ENCODE measurements around the gene RUVBL1.

The RUVBL1 gene

GRCh38 chr3:128145279-128145678 is 21.7 kb upstream of the RUVBL1 start:
- Histone ChIP-seq H3K9ac (peak overlapping the region in 2 of 11 experiments; percentile 4 to 23; a peak in 1 of 22 replicates), H3K4me3 (peak overlapping the region in 2 of 10 experiments; percentile 19 to 23; a peak in 3 of 20 replicates), H3K27ac (peak overlapping the region in 5 of 11 experiments; percentile 36 to 68 (median 44); a peak in 10 of 22 replicates), H3K4me1 (peaks cover 0 to 30% (median 11%) of the 10 kb centered on the region in 10 experiments; a peak in 11 of 20 replicates), H3K9me3 (replicated peaks in 1 of 11) (no peaks in the 10 kb centered on the region), H3K27me3 (no peaks in the 10 kb centered on the region), H3K4me2 (peak overlapping the region in 5 of 11 experiments; percentile 60 to 91 (median 74); a peak in 10 of 22 replicates), H3K36me3 (no peaks in the 10 kb centered on the region), H4K20me1 (no peaks in the 10 kb centered on the region)
- TF ChIP-seq Cebpa-rat (IDR thresholded peaks at IDR 0.05), result no peak

GRCh38 chr3:128144512-128145187 is 21.0 kb upstream of the RUVBL1 start:
- Histone ChIP-seq H3K4me3 (no peak overlapping the region; a peak in 1 of 20 replicates), H3K27ac (peak overlapping the region in 6 of 11 experiments; percentile 36 to 68 (median 48); a peak in 10 of 22 replicates), H4K20me1 (no peaks in the 10 kb centered on the region), H3K4me2 (peak overlapping the region in 5 of 11 experiments; percentile 60 to 91 (median 74); a peak in 10 of 22 replicates), H3K9ac (peak overlapping the region in 3 of 11 experiments; percentile 4 to 58 (median 24); a peak in 4 of 22 replicates), H3K4me1 (peaks cover 0 to 25% (median 11%) of the 10 kb centered on the region in 10 experiments; a peak in 11 of 20 replicates), H3K9me3 (replicated peaks in 1 of 11) (no peaks in the 10 kb centered on the region), H3K36me3 (no peaks in the 10 kb centered on the region), H3K27me3 (no peaks in the 10 kb centered on the region)
- TF ChIP-seq Cebpa-rat (IDR thresholded peaks at IDR 0.05), result no peak

GRCh38 chr3:128143496-128143895 is 19.9 kb upstream of the RUVBL1 start:
- Histone ChIP-seq H3K4me3 (no peak overlapping the region), H3K9ac (no peak overlapping the region), H3K27ac (no peak overlapping the region), H3K36me3 (no peaks in the 10 kb centered on the region), H3K4me1 (peaks cover 0 to 22% (median 11%) of the 10 kb centered on the region in 10 experiments; a peak in 11 of 20 replicates), H3K4me2 (no peak overlapping the region), H4K20me1 (no peaks in the 10 kb centered on the region), H3K9me3 (replicated peaks in 1 of 11) (0 out of 22 replicates have a peak, but pooled peaks cover 0 to 3% (median 0%) of the 10 kb centered on the region in 11 experiments), H3K27me3 (no peaks in the 10 kb centered on the region)
- no peak for TF ChIP-seq Cebpa-rat (IDR thresholded peaks at IDR 0.05)

- Histone ChIP-seq H3K4me3 (no peak overlapping the region), H3K4me2 (no peak overlapping the region), H3K27ac (no peak overlapping the region), H3K9me3 (replicated peaks in 1 of 11) (no peaks in the 10 kb centered on the region), H3K9ac (no peak overlapping the region), H3K36me3 (no peaks in the 10 kb centered on the region), H4K20me1 (no peaks in the 10 kb centered on the region), H3K27me3 (no peaks in the 10 kb centered on the region), H3K4me1 (peaks cover 4 to 12% (median 9%) of the 10 kb centered on the region in 10 experiments; a peak in 17 of 20 replicates)
- TF ChIP-seq Cebpa-rat (IDR thresholded peaks at IDR 0.05), result no peak
Measured at GRCh38 chr3:128133273-128133883, 9.8 kb upstream of the RUVBL1 start.

GRCh38 chr3:128131897-128132646 is 8.5 kb upstream of the RUVBL1 start:
- Histone ChIP-seq H3K27ac (no peak overlapping the region), H3K4me1 (peaks cover 4 to 16% (median 9%) of the 10 kb centered on the region in 10 experiments; a peak in 17 of 20 replicates), H3K27me3 (no peaks in the 10 kb centered on the region), H4K20me1 (no peaks in the 10 kb centered on the region), H3K4me2 (no peak overlapping the region), H3K9me3 (replicated peaks in 1 of 11) (no peaks in the 10 kb centered on the region), H3K36me3 (no peaks in the 10 kb centered on the region), H3K9ac (no peak overlapping the region), H3K4me3 (no peak overlapping the region)
- no peak for TF ChIP-seq Cebpa-rat (IDR thresholded peaks at IDR 0.05)

GRCh38 chr3:128128251-128128650 is 4.6 kb upstream of the RUVBL1 start:
- Histone ChIP-seq H3K9ac (no peak overlapping the region), H3K4me2 (0 out of 22 replicates have a peak overlapping the region, but pooled peaks of 1 of the 11 experiments have one; percentile 26), H3K27me3 (no peaks in the 10 kb centered on the region), H3K4me1 (peaks cover 0 to 8% (median 2%) of the 10 kb centered on the region in 10 experiments; a peak in 8 of 20 replicates), H3K4me3 (no peak overlapping the region), H4K20me1 (no peaks in the 10 kb centered on the region), H3K27ac (no peak overlapping the region), H3K9me3 (replicated peaks in 1 of 11) (no peaks in the 10 kb centered on the region), H3K36me3 (no peaks in the 10 kb centered on the region)
- TF ChIP-seq Cebpa-rat (IDR thresholded peaks at IDR 0.05), result no peak

GRCh38 chr3:128127236-128127635 is 3.6 kb upstream of the RUVBL1 start:
- Histone ChIP-seq H3K9me3 (replicated peaks in 1 of 11) (no peaks in the 10 kb centered on the region), H3K36me3 (peaks cover 0 to 1% (median 0%) of the 10 kb centered on the region in 11 experiments; a peak in 1 of 22 replicates), H3K4me2 (no peak overlapping the region), H3K27ac (no peak overlapping the region), H3K4me1 (peaks cover 7 to 17% (median 11%) of the 10 kb centered on the region in 10 experiments), H3K27me3 (no peaks in the 10 kb centered on the region), H4K20me1 (no peaks in the 10 kb centered on the region), H3K9ac (no peak overlapping the region), H3K4me3 (no peak overlapping the region)
- TF ChIP-seq Cebpa-rat (IDR thresholded peaks at IDR 0.05), result no peak

- Histone ChIP-seq H3K27me3 (no peaks in the 10 kb centered on the region), H3K4me1 (peaks cover 8 to 20% (median 13%) of the 10 kb centered on the region in 10 experiments), H3K4me3 (peak overlapping the region; percentile 75 to 98 (median 93)), H3K36me3 (peaks cover 7 to 40% (median 18%) of the 10 kb centered on the region in 11 experiments; a peak in 21 of 22 replicates), H3K9ac (peak overlapping the region; percentile 84 to 96 (median 89)), H3K9me3 (replicated peaks in 1 of 11) (no peaks in the 10 kb centered on the region), H3K4me2 (peak overlapping the region; percentile 82 to 99 (median 88)), H3K27ac (peak overlapping the region; percentile 51 to 94 (median 87); a peak in 21 of 22 replicates), H4K20me1 (peaks cover 0 to 6% (median 0%) of the 10 kb centered on the region in 11 experiments; a peak in 1 of 22 replicates)
- no peak for TF ChIP-seq Cebpa-rat (IDR thresholded peaks at IDR 0.05)
Measured at GRCh38 chr3:128123156-128123537, 465 bp downstream of the RUVBL1 start.

Data from BLaER1 treated with 17β-estradiol and CSF1 and Interleukin-3, amounts not matched to agents 10 nM and 100 nM (cell line).